HG03354 (cell line): ENCODE results near the gene SORCS3.

Experiments used
- ATAC-seq: cut with Tn5 transposase; IDR thresholded peaks from one replicate; pipeline ENCODE4 v1.9.1; 2021; ENCODE audit warnings: mild to moderate bottlenecking; ENCODE audit not compliant: unreplicated experiment, poor library complexity, severe bottlenecking

SORCS3 gene

GRCh38 chr10:105139363-105139896 lies 498.3 kb downstream of the SORCS3 start:
- ATAC-seq: no peak

DNA sequence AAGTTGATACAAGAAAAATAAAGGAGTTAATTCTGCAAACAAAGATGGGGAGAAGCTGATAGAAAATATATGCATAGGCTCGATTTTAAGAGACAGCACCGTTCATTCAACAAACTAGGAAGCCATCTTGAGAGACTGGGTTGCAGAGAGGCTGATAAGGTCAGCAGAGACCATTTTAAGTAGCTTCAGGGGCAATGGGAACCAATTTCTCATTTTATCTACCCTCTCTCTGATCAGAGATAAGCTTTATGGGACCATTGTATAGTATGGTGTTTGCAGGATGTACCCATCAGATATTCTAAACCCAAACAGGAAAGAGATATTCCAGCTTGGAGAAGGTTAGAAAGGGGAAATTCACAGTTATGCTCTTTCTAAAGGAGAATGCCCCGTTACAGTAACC lies 499.5 kb downstream of the SORCS3 start:
- no peak for ATAC-seq

GRCh38 chr10:105145711-105146110 lies 504.6 kb downstream of the SORCS3 start:
- ATAC-seq: no peak

- no peak for ATAC-seq
These were observed 505.3 kb downstream of the SORCS3 start for GRCh38 chr10:105146436-105146835.

GRCh38 chr10:105148456-105148855 lies 507.4 kb downstream of the SORCS3 start:
- no peak for ATAC-seq

DNA sequence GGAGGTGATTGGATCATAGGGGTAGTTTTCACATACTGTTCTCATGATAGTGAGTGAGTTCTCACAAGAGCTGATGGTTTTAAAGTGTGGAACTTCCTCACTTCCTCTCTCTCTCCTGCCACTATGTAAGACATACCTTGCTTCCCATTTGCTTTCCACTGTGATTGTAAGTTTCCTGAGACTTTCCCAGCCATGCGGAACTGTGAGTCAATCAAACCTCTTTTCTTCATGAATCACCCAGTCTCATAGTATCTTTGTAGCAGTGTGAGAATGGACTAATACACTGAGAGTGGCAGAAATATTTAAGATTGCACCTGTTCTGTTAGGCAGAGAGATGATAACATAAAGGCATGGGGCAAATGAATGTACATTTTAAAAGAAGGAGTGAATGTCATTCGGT lies 507.8 kb downstream of the SORCS3 start:
- ATAC-seq: no peak

GRCh38 chr10:105149371-105149891 lies 508.3 kb downstream of the SORCS3 start:
- no peak for ATAC-seq

DNA sequence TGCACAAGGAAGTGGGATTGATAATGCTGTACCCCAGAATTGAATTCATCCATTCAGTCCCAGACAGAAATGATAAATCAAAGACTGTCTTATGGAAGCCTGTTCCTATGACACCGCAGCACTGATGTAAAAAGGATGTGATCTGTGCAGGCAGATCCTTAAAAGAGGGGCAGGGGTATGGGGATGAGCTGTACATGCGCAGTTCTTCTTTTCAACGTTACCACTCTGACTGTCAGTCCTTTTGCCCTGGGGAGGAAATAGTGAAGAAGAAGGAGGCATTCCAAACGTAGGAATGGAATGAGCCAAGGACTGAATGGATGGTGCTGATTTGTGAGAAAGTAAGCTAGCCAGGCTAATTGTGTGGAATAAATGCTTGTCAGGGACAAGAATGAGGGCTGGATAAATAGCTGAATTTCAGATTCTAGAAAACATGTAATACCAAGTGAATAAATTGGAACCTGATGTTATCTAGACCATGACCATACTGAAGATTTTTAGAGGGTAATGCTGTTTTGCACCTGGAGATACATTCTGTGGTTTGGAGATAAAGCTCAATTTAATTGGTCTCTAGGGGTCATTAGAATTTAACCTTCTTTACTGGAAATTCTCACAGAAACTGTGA lies 509.3 kb downstream of the SORCS3 start:
- no peak for ATAC-seq

DNA sequence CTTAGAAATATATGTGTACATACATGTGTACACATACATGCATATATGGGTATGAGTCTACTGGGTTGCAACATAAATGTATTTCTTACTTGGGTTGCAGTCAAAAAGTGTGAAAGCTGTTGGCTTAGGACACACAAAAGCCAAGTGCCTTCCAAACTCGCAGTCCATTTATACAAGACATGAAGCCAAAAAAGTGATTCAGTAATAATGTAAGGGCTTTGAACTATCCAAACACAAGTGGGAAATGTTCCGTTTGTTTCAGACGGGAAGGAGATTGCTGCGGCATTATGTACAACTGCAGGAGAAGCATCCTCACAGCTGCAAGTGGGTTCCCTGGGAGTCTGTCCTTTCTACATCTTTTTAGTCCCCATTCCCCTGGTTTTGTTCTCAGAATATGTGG lies 513.6 kb downstream of the SORCS3 start:
- no peak for ATAC-seq

GRCh38 chr10:105159268-105159667 lies 518.2 kb downstream of the SORCS3 start:
- ATAC-seq: no peak

- ATAC-seq: no peak
These were observed 520.1 kb downstream of the SORCS3 start for GRCh38 chr10:105161149-105161548.

DNA sequence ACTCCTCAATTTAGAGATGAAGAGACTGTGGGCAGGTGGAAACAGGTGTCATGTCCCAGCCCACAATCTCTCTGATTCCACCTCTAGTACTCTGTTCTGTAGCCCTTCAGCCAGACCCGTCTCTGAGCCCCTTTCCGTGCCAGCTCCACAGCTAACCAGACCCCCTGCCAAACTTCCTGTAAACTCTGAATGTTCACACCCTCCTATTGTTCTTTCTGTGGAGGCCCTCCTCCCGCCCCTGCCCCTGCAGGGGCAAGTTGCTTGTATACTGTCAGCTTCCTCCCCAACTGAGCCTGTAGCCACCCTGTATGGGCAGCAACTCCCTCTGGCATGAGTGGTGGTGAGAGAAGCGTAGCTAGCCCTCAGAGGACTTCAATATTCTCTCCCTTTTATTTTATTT lies 520.7 kb downstream of the SORCS3 start:
- ATAC-seq: no peak

GRCh38 chr10:105170521-105170920 lies 529.4 kb downstream of the SORCS3 start:
- ATAC-seq: no peak

GRCh38 chr10:105171945-105172344 lies 530.9 kb downstream of the SORCS3 start:
- no peak for ATAC-seq

- no peak for ATAC-seq
These were observed 540.5 kb downstream of the SORCS3 start for GRCh38 chr10:105181626-105182025.

GRCh38 chr10:105183536-105183935 lies 542.4 kb downstream of the SORCS3 start:
- ATAC-seq: no peak

GRCh38 chr10:105185161-105185560 lies 544.1 kb downstream of the SORCS3 start:
- no peak for ATAC-seq

- no peak for ATAC-seq
These were observed 546.2 kb downstream of the SORCS3 start for GRCh38 chr10:105187243-105187642.

DNA sequence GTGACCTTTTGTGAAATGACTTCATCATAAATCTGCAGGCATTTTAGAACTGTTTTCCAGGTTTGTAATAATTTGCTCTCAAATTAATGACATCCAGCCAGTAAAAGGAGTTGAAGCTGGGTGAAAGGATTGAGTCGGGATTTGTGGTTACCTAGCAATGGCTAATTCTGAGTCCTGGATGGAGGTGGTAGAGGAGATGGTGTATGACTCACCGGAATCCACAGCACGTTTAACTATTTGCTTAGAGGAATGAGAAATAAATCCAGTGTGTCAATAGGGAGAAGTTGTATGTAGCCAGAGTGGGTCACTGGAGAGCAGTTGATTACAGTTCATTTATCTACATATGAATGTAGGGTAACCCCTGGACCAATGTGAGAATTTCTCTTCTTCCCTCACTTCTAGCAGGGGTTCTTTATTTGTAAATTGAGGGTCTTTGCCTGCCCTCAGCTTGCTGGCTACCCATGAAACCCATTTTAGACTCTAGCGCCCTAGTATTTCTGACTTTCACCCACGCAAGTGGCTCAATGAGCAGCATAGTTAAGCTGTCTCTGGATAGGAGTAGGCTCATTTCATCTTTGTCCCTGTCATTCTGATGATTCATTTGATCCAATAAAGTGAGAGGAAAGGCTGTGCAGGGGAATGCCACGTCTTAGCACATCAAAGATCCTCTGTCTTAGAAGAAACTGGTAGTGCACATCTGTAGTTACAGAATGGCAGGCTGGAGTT lies 547.8 kb downstream of the SORCS3 start:
- ATAC-seq: no peak

DNA sequence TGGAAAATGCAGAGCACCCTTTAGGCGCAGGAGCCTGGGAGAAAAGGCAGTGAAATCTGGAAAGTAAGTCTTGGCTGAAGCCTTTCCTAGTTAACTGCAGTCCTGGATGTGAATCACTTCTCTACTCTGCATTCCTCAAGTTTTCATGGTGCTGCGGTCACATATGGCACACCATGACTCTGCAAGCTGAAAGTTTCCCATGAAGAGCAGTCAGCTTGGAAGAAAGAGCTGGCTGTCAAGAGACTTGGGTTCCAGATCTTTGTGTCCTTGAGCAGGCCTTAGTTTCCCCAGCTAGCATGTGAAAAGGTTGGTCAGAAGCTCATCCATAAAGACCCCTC lies 548.3 kb downstream of the SORCS3 start:
- ATAC-seq: no peak

DNA sequence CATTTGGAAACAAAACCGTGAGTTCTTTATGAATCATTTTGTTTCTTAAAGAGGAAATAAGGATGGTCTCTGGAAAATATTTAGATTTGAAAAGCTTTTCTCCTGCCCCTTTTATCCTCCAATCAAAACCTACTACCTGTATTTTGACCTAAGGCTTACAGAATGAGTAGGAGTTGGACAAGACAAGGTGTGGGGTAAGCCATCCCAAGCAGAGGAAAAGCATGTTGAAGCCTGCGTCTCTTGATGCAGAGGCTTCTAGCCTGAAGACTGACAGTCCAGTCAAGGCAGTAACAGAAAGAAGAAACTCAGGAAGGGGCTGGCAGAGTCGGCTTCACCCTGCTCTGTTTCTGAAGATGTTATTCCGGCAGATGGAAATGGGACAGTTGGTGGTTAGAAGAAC lies 551.1 kb downstream of the SORCS3 start:
- no peak for ATAC-seq
